KG1 (cell line): ENCODE measurements around the gene TRA2B.

Experiments used
- DNase-seq: peaks from one replicate; lab custom pipeline; 2025; lab: John Stamatoyannopoulos, UW

The TRA2B gene

GRCh38 chr3:185950728-185951127 is 12.9 kb upstream of the TRA2B start:
- no peak for DNase-seq

- DNase-seq = no peak
These were observed 11.7 kb upstream of the TRA2B start for GRCh38 chr3:185949515-185949914.

- DNase-seq = no peak
These were observed 10.5 kb upstream of the TRA2B start for GRCh38 chr3:185948292-185948691.

GRCh38 chr3:185943760-185944106 is 5.9 kb upstream of the TRA2B start:
- DNase-seq = no peak

GRCh38 chr3:185942907-185943759 is 5.3 kb upstream of the TRA2B start:
- DNase-seq = peak; percentile 79

- DNase-seq = no peak
These were observed 4.6 kb upstream of the TRA2B start for GRCh38 chr3:185942396-185942795.

GRCh38 chr3:185940951-185941350 is 3.1 kb upstream of the TRA2B start:
- no peak for DNase-seq

GRCh38 chr3:185939721-185940120 is 1.9 kb upstream of the TRA2B start:
- no peak for DNase-seq

- DNase-seq = peak; percentile 48
These were observed 763 bp downstream of the TRA2B start for GRCh38 chr3:185936814-185937688.

GRCh38 chr3:185936273-185936629 is 1.6 kb downstream of the TRA2B start:
- DNase-seq = no peak

- no peak for DNase-seq
These were observed 2.1 kb downstream of the TRA2B start for GRCh38 chr3:185935465-185936272.

- DNase-seq = no peak
These were observed 2.9 kb downstream of the TRA2B start for GRCh38 chr3:185934767-185935464.

GRCh38 chr3:185934174-185934557 is 3.6 kb downstream of the TRA2B start:
- DNase-seq = no peak

- no peak for DNase-seq
These were observed 4.2 kb downstream of the TRA2B start for GRCh38 chr3:185933374-185934173.

- DNase-seq = no peak
These were observed 5.8 kb downstream of the TRA2B start for GRCh38 chr3:185931777-185932612.

- DNase-seq = no peak
These were observed 7.3 kb downstream of the TRA2B start for GRCh38 chr3:185930393-185931107.

GRCh38 chr3:185929192-185930151 is 8.3 kb downstream of the TRA2B start:
- no peak for DNase-seq

- DNase-seq = no peak
These were observed 9.3 kb downstream of the TRA2B start for GRCh38 chr3:185928496-185928895.
